Measurements from ENCODE around the gene DUSP19.

- TF ChIP-seq, protein P1, sequence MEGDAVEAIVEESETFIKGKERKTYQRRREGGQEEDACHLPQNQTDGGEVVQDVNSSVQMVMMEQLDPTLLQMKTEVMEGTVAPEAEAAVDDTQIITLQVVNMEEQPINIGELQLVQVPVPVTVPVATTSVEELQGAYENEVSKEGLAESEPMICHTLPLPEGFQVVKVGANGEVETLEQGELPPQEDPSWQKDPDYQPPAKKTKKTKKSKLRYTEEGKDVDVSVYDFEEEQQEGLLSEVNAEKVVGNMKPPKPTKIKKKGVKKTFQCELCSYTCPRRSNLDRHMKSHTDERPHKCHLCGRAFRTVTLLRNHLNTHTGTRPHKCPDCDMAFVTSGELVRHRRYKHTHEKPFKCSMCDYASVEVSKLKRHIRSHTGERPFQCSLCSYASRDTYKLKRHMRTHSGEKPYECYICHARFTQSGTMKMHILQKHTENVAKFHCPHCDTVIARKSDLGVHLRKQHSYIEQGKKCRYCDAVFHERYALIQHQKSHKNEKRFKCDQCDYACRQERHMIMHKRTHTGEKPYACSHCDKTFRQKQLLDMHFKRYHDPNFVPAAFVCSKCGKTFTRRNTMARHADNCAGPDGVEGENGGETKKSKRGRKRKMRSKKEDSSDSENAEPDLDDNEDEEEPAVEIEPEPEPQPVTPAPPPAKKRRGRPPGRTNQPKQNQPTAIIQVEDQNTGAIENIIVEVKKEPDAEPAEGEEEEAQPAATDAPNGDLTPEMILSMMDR (conservative IDR thresholded peaks at IDR 0.05; ENCODE audit: low read depth, low read length), result no peak
- TF ChIP-seq POLR2A (IDR thresholded peaks at IDR 0.05; ENCODE audit: low read depth, low read length), result no peak
- TF ChIP-seq RFX5 (IDR thresholded peaks at IDR 0.05; ENCODE audit: low read depth, low read length), result no peak
- TF ChIP-seq, protein P2, sequence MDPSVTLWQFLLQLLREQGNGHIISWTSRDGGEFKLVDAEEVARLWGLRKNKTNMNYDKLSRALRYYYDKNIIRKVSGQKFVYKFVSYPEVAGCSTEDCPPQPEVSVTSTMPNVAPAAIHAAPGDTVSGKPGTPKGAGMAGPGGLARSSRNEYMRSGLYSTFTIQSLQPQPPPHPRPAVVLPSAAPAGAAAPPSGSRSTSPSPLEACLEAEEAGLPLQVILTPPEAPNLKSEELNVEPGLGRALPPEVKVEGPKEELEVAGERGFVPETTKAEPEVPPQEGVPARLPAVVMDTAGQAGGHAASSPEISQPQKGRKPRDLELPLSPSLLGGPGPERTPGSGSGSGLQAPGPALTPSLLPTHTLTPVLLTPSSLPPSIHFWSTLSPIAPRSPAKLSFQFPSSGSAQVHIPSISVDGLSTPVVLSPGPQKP (IDR thresholded peaks at IDR 0.05; ENCODE audit: borderline replicate concordance, low read depth, low read length), result no peak
- TF ChIP-seq MAZ (IDR thresholded peaks at IDR 0.05; ENCODE audit: borderline replicate concordance, low read depth, low read length), result no peak
- TF ChIP-seq CEBPB (IDR thresholded peaks at IDR 0.05; ENCODE audit: low read depth, low read length), result no peak
- TF ChIP-seq, protein P3, sequence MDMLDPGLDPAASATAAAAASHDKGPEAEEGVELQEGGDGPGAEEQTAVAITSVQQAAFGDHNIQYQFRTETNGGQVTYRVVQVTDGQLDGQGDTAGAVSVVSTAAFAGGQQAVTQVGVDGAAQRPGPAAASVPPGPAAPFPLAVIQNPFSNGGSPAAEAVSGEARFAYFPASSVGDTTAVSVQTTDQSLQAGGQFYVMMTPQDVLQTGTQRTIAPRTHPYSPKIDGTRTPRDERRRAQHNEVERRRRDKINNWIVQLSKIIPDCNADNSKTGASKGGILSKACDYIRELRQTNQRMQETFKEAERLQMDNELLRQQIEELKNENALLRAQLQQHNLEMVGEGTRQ (IDR thresholded peaks at IDR 0.05; ENCODE audit: low read depth, low read length), result no peak
- TF ChIP-seq MXI1 (IDR thresholded peaks at IDR 0.05; ENCODE audit: borderline replicate concordance, low read depth, low read length), result no peak
- TF ChIP-seq SMC3 (IDR thresholded peaks at IDR 0.05; ENCODE audit: low read depth, low read length), result no peak
- TF ChIP-seq RAD21 (IDR thresholded peaks at IDR 0.05; ENCODE audit: low read length), result no peak
- no peak for TF ChIP-seq NFE2L2 (IDR thresholded peaks at IDR 0.05; ENCODE audit: low read depth, low read length)
- no peak for TF ChIP-seq BHLHE40 (IDR thresholded peaks at IDR 0.05; ENCODE audit: low read depth, low read length)
These were observed 70.9 kb downstream of the DUSP19 start for GRCh38 chr2:183149489-183149888.
